GM21717 (cell line): Measurements from ENCODE around the gene KIF3B.
"Not testable (repeated sequence)": the region's sequence is repeated elsewhere in the genome, so short reads cannot be mapped to it uniquely, and the experiment has no call there.

Source experiments
- ATAC-seq: cut with Tn5 transposase; IDR thresholded peaks from one replicate; pipeline ENCODE4 v1.9.1; 2021; ENCODE audit warnings: mild to moderate bottlenecking, moderate library complexity; ENCODE audit not compliant: unreplicated experiment

KIF3B gene

DNA sequence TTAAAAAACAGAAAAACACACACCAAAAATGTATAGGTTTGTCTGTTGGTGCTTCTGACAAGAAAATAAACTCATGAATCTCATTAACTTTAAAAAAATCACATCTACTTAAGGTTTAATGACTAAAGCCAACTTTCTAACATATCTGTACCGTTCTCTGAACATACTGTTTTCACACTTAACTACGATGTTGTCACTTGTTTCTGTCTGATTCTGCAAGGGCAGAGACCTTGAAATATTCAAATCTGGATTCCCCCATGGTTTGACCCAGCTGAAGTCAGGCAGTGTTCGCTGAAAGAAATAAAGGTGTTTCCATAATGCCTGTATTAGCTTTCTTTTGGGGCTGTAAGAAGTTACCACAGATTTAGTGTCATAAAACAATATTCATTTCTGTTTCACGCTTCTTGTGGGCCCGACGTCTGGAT, 78.0 kb downstream of the KIF3B start:
- ATAC-seq, result no peak

DNA sequence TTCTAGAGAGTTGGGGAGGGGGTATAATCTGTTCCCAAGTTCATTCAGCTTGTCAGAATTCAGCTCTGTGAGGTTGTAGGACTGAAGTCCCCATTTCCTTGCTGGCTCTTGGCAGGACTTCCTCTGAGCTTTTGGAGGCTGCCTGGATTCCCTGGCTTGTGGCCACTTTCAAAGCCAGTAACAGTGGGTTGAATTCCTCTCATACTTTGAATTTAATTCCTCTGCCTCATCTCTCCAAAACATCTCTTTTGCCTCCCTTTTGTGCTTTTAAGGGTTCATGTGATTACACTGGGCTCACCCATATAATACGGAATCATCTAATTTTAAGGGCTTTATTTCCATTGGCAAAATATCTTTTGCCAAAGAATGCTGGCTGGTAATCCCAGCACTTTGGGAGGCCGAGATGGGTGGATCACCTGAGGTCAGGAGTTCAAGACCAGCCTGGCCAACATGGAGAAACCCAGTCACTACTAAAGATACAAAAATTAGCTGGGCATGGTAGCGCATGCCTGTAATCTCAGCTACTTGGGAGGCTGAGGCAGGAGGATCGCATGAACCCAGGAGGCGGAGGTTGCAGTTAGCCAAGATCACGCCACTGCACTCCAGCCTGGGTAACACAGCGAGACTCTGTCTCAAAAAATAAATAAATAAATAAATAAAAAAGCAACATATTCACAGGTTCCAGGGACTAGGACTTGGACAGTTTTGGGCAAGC, 78.6 kb downstream of the KIF3B start:
- not testable (repeated sequence) for ATAC-seq

DNA sequence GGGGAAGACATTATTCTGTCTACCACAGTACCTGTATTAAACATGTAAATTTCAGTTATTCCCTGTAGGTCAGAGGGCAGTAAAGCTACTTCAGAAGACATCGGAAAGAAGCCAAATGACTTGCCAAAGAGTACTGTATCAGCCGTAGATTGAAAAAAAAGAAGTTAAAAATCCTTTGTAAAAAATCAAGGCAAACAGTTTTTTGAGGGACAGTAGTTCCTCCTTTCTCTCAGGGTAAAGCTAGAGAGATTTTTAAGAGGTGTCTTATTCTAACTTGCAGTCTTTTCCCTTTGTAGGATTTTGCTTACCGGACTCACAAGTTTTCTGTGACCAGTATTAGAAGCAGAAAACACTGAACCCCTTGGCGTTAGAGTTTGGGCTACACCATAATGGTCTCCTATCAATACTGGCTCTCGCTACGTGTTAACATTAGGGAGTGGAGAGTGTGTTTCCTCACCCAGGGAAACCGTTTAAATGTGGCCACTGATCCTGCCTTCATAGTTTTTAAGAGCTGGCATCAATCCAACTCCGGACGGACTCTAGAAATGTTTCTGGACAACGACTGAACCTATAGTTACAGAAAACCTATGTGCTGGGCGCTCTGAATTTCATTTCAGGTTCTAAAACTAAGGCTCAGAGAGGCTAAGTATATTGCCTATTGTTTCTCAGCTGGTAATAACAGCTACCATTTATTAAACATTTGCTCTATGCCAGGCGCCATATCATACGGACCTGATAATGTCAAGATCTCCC, 79.3 kb downstream of the KIF3B start:
- ATAC-seq, result no peak

DNA sequence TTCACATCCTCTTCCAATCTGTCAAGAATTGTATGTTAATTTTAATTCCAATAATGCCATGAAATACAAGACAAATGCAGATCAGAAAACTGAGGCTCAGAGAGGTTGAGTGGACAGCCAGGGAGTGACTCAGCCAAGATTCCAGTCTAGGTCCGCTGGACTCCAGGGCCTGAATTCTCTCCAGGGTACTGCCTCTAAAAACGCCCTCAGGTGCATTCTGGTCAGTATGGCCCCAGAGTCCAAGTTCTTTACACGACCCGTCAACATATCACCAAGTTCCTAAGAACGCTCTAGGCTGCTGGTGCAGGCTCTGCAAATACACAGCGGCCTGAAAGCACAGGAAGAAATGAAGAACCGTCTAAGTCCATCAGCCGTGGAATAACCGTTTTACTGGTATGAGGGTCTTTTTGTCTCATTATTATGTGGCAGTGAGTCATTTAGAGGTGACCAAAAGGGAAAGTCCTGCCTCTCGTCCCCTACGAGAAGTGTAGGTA, 80.0 kb downstream of the KIF3B start:
- no peak for ATAC-seq

DNA sequence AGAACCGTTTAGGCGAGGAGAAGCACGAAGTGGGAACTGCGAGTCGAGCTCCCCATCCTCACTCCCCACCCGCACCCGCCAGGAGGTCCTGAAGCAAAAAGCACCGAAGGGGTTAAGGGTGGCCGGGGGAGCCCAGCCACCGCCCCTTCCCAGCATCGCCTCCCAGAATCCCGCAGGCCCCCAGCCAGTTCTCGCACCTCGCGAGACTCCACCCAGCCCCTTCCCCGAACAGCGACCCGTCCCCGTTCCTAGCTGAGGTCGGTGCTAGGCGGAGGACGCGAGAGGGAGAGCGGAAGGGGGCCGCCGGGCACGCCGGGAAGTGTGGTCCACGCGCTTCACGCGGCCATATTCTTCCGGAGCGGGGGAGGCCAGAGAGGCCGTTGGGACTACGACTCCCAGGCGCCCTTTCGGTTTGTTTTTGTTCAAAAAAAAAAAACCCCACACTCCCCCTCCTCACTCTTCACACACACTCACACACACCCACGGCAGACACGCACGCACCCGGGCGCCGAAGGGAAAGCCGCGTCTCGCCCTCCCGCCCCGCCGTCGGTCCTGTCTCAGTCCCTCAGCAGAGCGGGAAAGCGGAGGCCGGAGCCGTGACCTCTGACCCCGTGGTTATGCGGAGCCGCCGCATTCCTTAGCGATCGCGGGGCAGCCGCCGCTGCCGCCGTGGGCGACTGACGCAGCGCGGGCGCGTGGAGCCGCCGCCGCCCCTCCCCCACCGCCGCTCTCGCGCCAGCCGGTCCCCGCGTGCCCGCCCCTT, 80.6 kb downstream of the KIF3B start, which contains the start of gene ASXL1:
Gene ASXL1 (plus strand): TSS at position 463 of the 763 bp plus-strand sequence. CDS start 445 bp downstream, outside the sequence.
- peak; percentile 71 for ATAC-seq

DNA sequence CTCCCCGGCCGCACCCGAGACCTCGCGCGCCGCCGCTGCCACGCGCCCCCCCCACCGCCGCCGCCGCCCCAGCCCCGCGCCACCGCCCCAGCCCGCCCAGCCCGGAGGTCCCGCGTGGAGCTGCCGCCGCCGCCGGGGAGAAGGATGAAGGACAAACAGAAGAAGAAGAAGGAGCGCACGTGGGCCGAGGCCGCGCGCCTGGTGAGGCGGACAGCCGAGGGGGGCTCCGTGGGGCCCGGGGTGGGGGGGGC, 81.1 kb downstream of the KIF3B start:
- ATAC-seq, result no peak

DNA sequence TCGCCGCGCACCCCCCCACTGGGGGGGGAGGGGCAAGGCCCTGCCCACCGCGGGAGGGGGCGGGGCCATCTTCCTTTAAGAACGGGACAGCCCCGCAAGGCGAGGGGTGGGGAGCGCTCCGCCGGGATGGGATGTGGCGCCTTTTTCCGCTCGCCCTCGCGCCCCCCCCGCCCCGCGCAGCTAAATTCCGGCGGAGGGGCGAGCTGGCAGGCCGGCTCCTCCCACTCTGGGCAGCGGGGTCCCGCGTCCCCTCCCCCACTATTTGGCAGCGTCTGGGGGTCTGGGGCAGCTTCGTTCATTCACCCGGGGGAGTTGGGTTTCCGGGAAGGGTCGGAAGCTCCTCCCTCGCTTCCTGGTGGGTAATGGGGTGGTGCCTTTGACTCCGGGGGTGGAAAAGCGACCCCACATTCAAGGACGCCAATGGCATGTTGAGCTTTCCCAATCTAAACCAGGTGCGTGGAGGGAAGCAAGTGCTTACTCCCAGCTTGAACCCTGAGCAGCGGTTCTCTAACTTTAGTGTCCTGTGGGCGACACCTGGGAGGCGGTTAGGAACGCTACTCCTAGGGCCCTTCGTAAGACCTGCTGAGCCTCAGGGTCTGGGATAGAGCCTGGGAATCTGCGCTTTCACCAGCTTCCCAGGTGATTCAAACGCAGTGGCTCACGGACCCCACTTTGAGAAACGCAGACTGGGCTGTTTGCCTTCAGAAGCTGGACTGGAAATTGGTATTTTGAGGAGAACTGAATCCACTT, 81.6 kb downstream of the KIF3B start:
- ATAC-seq, result peak; percentile 18

DNA sequence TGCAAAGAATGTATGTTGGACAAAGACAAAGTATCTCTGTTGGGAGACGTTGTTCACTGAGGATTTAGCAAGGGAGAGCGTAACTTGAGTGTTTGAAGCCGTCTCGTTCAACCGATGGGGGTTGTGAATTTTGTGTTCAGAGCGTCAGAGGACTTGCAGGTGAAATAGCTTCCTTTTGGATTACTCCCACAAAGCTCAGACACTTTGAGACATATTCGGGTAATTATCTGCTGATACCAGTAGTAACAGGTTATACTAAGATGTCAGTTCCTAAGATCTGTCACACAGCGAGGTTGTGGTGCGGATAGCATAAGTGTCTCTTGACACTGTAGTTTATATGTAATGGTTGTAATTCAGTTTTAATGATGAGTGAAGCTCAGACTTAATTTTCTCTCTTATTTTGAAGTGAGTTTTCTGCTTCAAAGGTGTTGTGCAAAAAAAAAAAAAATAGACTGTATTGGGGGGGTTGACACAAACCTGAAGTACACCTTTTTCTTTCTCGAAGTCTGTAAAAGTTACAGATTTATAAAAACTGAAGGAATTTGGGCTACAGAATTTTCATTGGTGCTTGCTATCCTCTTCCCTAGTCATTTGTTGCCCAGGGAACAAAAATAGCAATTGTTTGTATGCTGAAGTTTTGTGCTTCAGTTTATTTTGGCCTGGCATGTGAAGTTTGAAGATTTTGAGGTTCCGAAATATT, 82.3 kb downstream of the KIF3B start:
- ATAC-seq, result no peak

DNA sequence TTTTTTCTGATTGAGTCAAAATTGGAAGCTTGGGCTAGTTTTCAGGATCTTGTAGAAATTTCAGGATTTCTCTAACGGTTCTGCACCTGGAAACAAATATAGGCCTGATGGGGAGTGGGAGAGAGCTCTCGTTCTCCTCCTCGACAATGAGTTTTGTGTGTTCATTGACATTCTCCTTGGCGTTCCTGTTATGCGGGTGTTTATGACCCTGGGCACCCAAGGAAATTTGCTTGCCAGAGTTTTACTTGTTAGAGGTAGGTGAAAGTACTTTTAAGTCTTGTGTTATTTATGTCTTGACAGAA, 82.8 kb downstream of the KIF3B start:
- no peak for ATAC-seq

DNA sequence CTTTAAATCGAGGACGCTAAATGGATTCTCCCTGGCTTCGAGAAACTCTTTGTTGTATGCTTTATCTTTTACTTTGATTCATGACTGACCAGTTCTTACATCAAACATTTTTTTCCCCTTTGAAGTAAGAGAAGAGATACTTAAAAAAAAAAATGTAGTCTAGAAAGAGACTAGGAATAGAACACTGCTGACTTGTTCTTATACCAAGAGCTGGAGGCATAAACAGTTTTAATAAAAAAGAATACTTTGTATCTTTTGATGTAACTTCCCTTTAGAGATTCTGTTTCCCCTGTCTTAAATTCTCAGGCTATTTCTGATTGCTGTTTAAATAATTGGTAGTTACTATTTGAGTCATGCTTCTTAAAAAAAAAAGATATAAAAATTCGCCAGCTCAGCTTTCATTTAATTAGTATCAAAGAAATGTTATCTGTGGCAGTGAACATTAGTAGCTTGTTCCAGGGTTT, 85.5 kb downstream of the KIF3B start:
- ATAC-seq, result no peak

DNA sequence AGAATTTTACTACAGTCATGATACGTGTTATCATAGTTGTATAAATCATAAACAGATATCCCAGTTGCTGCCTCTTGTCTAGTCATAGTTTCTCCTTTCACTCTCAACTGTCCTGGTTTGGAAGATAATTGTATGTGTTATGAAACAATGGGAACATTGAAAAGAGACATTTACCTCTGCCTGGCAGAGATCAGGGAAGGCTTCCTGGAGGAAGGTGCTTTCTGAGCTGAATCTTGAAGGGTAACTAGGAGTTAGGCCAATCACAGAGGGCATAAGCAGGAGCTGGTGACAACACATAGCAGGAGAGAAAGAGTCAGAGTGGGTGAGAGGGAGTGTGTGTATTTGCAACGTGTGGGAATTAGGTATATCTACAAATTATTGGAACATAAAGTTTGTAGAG, 86.0 kb downstream of the KIF3B start:
- no peak for ATAC-seq

DNA sequence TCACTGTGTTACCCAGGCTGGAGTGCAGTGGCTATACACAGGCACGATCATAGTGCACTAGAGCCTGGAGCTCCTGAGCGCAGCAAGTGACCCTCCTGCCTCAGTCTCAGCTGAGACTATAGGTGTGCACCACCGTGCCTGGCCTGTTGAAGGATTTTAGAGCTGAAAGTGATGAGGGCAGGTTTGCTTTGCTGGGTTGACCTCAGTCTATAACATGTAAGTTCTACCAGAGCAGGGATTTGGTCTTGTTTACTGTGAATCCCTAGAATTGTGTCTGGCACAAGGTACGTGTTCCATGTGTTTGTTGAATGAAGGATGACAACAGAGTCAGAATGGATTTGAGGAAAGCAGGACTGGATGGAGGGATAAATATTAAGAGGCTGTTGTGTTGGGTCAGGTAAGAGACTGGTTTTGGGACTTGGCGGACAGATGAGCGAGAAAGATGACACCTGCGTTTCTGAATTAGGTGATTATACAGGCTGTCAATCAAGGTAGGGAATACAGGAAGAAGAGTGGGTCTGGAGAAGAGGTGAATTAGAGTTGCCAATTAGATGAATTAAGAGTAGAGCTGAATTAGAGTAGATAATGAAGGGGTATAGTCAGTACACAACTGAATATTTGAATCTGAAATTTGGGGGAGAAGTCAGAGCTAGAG, 87.2 kb downstream of the KIF3B start:
- no peak for ATAC-seq

DNA sequence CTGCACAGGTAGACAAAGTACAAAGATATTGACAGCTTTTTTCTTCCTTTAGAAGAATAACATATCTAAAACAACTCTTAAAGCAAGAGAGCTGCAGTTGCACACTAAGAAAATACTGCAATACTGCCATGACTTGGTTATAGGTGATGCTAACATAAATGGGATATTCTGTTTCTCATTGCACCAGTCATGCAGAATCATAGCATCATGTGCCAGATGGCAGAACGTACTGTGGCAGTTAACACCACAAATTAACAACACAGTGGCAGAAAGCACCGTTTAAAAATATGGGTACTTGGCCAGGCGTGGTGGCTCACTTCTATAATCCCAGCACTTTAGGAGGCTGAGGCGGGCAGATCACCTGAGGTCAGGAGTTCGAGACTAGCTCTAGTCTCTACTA, 88.1 kb downstream of the KIF3B start:
- no peak for ATAC-seq

DNA sequence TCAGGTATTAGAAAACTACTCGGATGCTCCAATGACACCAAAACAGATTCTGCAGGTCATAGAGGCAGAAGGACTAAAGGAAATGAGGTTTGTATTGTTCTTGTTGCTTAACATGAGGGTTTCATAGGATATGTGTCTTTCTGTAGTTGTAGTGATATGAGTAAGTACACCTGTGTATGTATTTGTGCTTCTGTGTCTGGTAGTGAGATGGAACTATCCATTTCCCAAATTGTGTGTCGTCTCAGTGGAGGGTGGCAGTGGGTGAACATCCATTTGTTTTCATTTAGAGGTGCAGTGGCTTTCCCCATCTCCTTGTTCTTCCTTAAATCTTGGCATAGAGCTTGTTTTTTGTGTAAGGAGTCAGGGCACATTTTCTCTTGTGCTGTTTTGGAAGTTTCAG, 88.9 kb downstream of the KIF3B start:
- ATAC-seq, result no peak

DNA sequence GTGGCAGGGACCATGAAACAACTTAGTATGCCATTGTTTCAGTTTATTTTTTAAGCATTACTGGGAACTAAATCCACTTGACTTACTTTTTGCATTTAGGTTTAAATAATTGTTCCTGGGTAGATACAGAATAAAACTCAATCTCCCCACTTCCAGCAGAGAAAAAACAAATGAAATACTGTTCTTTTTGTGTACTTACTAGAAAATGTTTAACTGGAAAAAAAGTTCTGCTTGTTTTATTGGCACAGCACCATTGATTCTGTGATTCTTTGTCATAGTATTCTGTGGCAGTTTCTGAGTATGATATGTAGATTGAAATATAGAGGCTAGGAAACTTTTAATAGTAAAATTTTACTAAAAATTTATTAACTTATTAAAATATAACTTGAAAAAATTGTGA, 90.9 kb downstream of the KIF3B start:
- ATAC-seq, result no peak

DNA sequence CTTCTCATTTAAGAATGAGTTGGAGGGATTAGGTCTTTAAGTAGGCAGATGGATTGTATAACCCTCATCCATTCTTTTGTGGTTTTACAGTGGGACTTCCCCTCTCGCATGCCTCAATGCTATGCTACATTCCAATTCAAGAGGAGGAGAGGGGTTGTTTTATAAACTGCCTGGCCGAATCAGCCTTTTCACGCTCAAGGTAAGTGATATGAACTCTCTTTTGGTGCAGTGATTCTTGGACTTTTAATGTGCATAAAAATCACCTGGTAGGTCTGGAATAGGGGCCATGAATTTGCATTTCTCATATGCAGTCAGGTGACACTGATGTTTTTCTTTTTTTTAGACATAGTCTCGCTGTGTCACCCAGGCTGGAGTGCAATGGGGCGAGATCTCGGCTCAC, 91.5 kb downstream of the KIF3B start:
- ATAC-seq, result no peak

DNA sequence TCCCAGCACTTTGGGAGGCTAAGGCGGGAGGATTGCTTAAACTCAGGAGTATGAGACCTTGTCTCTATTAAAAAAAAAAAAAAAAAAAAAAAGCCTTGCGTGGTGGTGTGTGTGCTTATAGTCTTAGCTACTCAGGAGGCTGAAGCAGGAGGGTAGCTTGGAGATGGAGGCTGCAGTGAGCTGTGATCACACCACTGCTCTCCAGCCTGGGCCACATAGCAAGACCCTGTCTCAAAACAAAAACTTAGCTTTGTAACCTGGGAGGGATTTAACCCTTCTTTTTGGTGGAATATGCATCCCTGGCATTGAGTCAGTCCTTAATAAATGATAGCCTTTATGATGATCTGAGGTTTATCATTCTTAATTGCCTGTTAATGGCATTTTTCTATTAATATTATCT, 93.4 kb downstream of the KIF3B start:
- ATAC-seq, result no peak

DNA sequence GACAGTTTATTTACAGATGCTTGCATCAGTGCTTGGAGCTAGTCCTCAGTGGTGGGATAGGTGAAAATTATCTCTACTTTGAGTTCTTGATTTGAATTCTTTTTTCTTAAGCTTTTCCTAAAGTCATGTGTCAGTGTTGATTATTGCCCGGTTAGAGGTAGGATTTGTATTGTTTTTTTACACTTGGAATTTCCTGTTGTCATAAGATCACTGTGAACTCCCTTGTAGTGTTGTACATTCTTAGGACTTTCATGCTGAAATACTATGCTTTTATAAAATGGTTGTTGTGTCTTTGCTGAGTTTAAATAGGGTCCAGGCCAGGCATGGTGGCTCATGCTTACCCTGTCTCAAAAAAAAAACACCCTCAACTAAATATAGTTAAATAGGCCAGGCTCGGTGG, 101.0 kb downstream of the KIF3B start:
- ATAC-seq, result no peak

DNA sequence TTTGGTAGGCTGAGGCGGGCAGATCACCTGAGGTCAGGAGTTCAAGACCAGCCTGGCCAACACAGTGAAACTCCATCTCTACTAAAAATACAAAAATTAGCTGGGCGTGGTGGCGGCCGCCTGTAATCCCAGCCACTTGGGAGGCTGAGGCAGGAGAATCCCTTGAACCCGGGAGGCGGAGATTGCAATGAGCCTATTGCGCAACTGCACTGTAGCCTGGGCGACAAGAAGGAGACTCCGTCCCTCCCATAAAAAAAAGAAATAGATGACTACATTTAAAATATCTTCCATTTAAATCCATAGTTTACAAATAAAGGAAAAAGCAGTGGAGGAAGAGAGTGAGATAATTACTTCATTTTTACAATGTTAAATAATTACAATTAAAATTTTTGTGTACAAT, 102.6 kb downstream of the KIF3B start:
- ATAC-seq, result not testable (repeated sequence)

DNA sequence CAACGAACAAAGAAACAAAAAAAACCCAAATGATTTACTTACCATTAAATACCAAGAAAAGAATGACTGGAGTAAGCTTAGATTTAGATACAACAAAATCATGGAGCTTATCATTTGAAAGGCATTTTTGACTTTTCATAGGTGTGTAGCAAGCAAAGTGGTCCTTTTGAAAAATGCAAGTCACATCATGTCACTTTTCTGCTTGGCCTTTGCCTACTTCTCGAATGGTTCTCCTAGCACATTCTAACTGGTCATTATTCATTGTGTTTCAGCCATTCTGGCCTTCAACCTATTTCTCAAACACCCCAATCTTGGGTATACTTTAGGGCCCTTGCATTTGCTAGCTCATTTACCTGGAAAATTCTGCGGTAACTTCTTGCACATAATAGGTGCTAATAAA, 103.3 kb downstream of the KIF3B start:
- ATAC-seq, result no peak
